GM18870 (cell line): ENCODE measurements around the gene RPP30.
A peak's percentile ranks its signal among the peaks of the same experiment; 100 is the strongest.
"Not testable (repeated sequence)": the region's sequence is repeated elsewhere in the genome, so short reads cannot be mapped to it uniquely, and the experiment has no call there.

Source experiments
- ATAC-seq: cut with Tn5 transposase; IDR thresholded peaks from one replicate; pipeline ENCODE4 v1.9.1; 2021; ENCODE audit warnings: moderate library complexity; ENCODE audit not compliant: unreplicated experiment

The RPP30 gene

GRCh38 chr10:90939116-90939515, 67.3 kb downstream of the RPP30 start:
- ATAC-seq: no peak

GRCh38 chr10:90939648-90940047, 67.9 kb downstream of the RPP30 start:
- ATAC-seq: no peak

GRCh38 chr10:90942980-90943379, 71.2 kb downstream of the RPP30 start:
- not testable (repeated sequence) for ATAC-seq

- no peak for ATAC-seq
Measured at GRCh38 chr10:90944749-90945148, 73.0 kb downstream of the RPP30 start.

GRCh38 chr10:90945491-90946070, 73.8 kb downstream of the RPP30 start:
- ATAC-seq: no peak

GRCh38 chr10:90947030-90947960, 75.5 kb downstream of the RPP30 start:
- peak; percentile 65 for ATAC-seq
